PFSK-1 (cell line): ENCODE results near the gene ARFGAP3.

ENCODE experiments used
- FOXP2 ChIP-seq: optimal IDR thresholded peaks from 2 replicates; pipeline ENCODE3; 2011; ENCODE audit warnings: borderline replicate concordance, control low read depth, inconsistent platforms; ENCODE audit not compliant: insufficient read depth; ENCODE audit errors: extremely low read length, extremely low read depth
- POLR2AphosphoS5 ChIP-seq: IDR thresholded peaks from 2 replicates; pipeline ENCODE4 v1.6.1; 2012; ENCODE audit warnings: low read depth, mild to moderate bottlenecking, control low read depth, low read length, moderate library complexity
- REST ChIP-seq, 2 experiments: IDR thresholded peaks; 2 replicates each; pipeline versions ENCODE4 v1.6.1 to v1.8.0; 2011 to 2012; ENCODE audit warnings: low read depth in 2 of 2, low read length in 2 of 2, control low read depth in 1 of 2, inconsistent platforms in 1 of 2, mild to moderate bottlenecking in 1 of 2, moderate library complexity in 1 of 2; ENCODE audit not compliant: insufficient read depth in 1 of 2
- SIN3A ChIP-seq: IDR thresholded peaks from 2 replicates; pipeline ENCODE4 v1.6.1; 2012; ENCODE audit warnings: mild to moderate bottlenecking, low read length, moderate library complexity, borderline replicate concordance; ENCODE audit not compliant: insufficient read depth
- TAF1 ChIP-seq: IDR thresholded peaks from 2 replicates; pipeline ENCODE4 v1.6.1; 2012; ENCODE audit warnings: low read length, control low read depth, borderline replicate concordance; ENCODE audit not compliant: insufficient read depth

Gene ARFGAP3

GRCh38 chr22:42764895-42765363, 92.1 kb downstream of the ARFGAP3 start:
- TF ChIP-seq POLR2AphosphoS5 (no peak), FOXP2 (no peak), REST (IDR thresholded peaks at IDR 0.05; ENCODE audit: insufficient read depth in 1 of 2, low read depth in 2 of 2, low read length in 2 of 2) (no peak), TAF1 (no peak), SIN3A (no peak)

DNA sequence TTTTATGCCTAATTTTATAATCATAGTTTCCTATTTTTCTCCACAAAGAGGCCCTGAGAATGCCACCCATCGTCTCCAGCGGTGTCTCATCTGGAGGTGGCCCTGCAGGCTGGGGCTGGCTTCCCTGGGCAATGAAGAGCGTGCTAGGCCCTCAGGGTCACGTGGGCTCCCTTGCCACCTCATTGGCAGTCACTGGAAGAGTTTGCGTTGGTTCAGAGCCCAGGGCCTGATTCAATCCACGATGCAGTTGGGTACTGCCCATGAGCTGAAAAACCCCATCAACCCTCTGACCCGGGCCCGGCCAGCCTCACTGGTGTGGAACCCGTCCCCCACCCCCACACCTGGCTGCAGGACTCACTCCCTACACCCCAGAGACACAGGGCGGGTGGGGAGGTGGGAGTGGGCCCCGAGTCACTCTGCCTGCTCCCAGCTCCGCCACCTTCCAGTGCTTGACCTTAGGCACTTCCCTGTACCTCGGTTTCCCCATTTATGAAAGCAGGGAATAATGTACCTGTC, 93.0 kb downstream of the ARFGAP3 start:
- no peak for TF ChIP-seq SIN3A
- TF ChIP-seq TAF1, result no peak
- no peak for TF ChIP-seq REST (IDR thresholded peaks at IDR 0.05; ENCODE audit: insufficient read depth in 1 of 2, low read depth in 2 of 2, low read length in 2 of 2)
- no peak for TF ChIP-seq FOXP2
- TF ChIP-seq POLR2AphosphoS5, result no peak

- TF ChIP-seq TAF1 (no peak), SIN3A (no peak), REST (IDR thresholded peaks at IDR 0.05; ENCODE audit: insufficient read depth in 1 of 2, low read depth in 2 of 2, low read length in 2 of 2) (no peak)
These were observed 96.1 kb downstream of the ARFGAP3 start for GRCh38 chr22:42760806-42761565.

DNA sequence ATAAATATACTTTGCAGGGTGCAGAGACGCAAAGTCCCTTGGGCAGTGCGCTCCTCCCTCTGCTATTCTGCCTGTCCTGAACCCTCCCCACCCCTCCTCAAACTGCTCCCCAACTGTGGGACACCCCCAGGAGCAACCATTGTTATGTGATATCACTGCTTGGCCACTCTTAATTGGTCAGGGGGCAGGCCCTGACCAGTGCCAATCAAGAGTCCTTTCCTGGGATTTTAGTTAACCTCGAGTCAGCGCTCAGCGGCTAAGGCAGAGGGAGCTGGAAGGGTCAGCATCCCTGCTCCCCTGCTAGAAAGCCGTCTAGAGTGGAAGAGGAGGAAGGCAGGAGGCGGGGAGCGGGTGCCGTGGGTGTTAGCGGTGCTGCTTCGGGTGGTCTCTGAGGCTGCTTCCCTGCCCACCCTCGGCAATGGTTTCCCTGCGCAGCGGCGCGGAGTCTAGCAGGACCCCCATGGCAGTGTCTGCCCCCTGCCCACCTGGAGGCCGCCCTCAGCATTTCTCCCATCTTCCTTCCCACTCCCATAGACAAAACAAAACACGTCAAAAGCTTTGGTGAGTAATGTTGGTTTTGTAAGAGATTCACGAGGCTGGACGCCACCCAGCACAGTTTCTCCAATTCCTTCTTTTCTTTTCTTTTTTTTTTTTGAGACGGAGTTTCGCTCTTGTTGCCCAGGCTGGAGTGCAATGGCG, 98.0 kb downstream of the ARFGAP3 start:
- TF ChIP-seq REST (IDR thresholded peaks at IDR 0.05; ENCODE audit: insufficient read depth in 1 of 2, low read depth in 2 of 2, low read length in 2 of 2), result no peak
- no peak for TF ChIP-seq SIN3A
- no peak for TF ChIP-seq POLR2AphosphoS5
- TF ChIP-seq FOXP2, result no peak
- no peak for TF ChIP-seq TAF1
